Activated T-helper 1 cell treated with Interleukin-2 at 50 U/mL for 16 hours (primary cell): ENCODE data around the gene OPN1MW2.
"Not testable (repeated sequence)": the region's sequence is repeated elsewhere in the genome, so short reads cannot be mapped to it uniquely, and the experiment has no call there.

Experiments used
- DNase-seq: peaks from one replicate; pipeline ENCODE4 v3.0.0-alpha.2; 2020; ENCODE audit warnings: low read depth

Gene OPN1MW2

GRCh38 chrX:154219456-154219855 is at the start of gene OPN1MW2:
Gene OPN1MW2 (plus strand): TSS chrX:154219756. CDS start chrX:154219816, 60 bp downstream.
- DNase-seq = not testable (repeated sequence)

GRCh38 chrX:154172535-154172943 is 47.0 kb upstream of the OPN1MW2 start:
- DNase-seq = not testable (repeated sequence)

DNA sequence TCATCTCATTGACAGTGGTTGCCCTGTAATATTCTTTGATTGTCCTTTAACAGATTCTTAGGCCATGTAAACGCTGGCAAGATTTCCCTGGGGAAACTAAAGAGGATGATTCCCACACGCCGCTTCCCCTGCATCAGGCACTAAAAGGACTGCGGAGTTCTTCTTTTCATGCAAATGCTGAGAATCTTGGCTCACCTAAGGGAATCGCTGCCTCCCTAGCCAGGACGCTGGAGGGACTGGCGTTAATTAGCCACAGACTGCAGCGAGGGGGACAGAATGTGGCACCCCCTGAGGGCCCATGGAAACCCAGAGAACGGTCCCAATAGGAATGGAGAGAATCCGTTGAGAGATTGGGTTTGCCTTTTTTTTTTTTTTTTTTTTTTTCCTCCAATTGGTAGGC is 45.2 kb upstream of the OPN1MW2 start:
- DNase-seq = not testable (repeated sequence)

GRCh38 chrX:154182296-154182695 is 37.3 kb upstream of the OPN1MW2 start, which contains the start of gene OPN1MW:
Gene OPN1MW (plus strand): TSS chrX:154182596. CDS start chrX:154182678, 82 bp downstream.
- not testable (repeated sequence) for DNase-seq

DNA sequence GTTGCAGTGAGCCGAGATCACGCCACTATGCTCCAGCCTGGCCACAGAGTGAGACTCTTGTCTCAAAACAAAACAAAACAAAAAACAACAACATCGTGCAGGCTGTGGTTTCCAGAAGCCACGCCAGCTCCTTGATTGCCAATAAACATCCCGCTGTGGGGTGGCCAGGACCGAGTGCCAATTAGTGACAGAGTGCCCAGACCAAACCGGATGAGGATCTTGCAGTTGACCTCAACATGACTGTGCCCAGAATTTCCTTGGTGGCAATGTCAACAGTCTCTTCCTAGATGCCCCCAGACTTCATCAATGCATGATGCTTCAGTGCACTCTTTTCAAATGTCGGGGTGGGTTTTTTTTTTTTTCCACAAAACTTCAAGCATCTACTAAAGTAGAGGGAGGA is 35.8 kb upstream of the OPN1MW2 start:
- not testable (repeated sequence) for DNase-seq

GRCh38 chrX:154192846-154193245 is 26.7 kb upstream of the OPN1MW2 start:
- not testable (repeated sequence) for DNase-seq

- DNase-seq = not testable (repeated sequence)
These were observed 25.2 kb upstream of the OPN1MW2 start for GRCh38 chrX:154194316-154194715.

- DNase-seq = not testable (repeated sequence)
These were observed 23.1 kb upstream of the OPN1MW2 start for GRCh38 chrX:154196466-154196865.

GRCh38 chrX:154209670-154210418 is 9.7 kb upstream of the OPN1MW2 start:
- DNase-seq = not testable (repeated sequence)

DNA sequence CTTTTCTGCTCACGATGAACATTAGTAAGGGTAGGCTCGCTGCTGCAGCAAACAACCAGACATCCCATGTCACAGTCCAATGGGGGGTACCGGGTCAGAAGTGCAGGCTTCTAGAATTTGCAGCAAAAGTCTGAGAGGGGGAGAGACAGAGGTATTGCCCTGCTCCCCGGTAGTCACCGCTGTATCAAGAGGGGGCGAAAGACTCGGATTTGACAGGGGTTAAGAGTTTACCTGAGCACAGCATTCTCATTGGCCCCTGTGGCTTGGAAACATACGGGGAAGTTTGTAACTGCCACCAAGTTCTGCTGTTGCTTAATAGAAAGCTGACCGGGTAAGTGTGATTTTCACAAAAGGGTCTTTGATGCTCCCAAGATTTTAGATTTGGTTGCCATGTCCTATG is 8.5 kb upstream of the OPN1MW2 start:
- DNase-seq = not testable (repeated sequence)

DNA sequence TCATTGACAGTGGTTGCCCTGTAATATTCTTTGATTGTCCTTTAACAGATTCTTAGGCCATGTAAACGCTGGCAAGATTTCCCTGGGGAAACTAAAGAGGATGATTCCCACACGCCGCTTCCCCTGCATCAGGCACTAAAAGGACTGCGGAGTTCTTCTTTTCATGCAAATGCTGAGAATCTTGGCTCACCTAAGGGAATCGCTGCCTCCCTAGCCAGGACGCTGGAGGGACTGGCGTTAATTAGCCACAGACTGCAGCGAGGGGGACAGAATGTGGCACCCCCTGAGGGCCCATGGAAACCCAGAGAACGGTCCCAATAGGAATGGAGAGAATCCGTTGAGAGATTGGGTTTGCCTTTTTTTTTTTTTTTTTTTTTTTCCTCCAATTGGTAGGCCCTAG is 8.1 kb upstream of the OPN1MW2 start:
- not testable (repeated sequence) for DNase-seq

GRCh38 chrX:154225292-154225691 is 5.7 kb downstream of the OPN1MW2 start:
- DNase-seq = not testable (repeated sequence)

- not testable (repeated sequence) for DNase-seq
These were observed 7.2 kb downstream of the OPN1MW2 start for GRCh38 chrX:154226706-154227105.

DNA sequence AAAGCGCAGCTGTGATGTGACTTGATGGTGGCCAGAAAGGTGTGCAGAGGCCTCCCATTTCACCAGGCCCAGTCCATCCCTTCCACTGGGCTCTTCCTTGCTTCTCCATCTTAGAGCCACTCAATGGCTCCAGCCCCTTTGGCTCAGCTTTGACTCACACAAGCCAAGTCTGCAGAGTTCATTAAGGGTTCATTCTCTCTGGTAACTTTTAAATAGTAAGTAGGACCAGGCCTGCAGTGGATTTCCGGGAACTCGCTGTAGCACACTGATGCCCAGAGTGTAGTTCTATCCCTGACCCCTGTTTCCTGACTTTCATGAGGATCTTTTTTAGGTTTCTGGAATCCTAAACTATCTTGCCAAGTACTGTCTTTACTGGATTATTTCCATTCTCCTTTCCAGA is 11.9 kb downstream of the OPN1MW2 start:
- DNase-seq = not testable (repeated sequence)

DNA sequence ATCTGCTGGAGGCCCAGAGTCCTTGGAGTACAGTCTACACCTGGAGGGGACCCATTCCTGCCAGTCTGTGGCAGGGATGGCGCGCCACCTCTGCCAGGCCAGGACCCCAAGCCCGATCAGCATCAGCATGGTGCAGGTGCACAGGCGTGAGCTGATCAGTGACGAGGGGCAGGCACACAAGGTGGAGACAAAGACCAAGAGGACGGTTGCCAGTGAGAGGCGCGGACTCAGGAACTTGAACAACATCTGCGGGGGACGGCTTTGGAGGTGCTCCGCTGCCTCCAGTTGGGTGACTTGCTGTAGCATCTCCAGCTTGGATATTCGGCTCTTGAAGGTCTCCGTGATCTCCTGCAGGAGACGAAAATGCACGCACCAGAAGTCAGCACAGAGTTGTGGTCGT is 14.1 kb downstream of the OPN1MW2 start:
- not testable (repeated sequence) for DNase-seq

GRCh38 chrX:154238939-154239559 is 19.5 kb downstream of the OPN1MW2 start:
- not testable (repeated sequence) for DNase-seq

DNA sequence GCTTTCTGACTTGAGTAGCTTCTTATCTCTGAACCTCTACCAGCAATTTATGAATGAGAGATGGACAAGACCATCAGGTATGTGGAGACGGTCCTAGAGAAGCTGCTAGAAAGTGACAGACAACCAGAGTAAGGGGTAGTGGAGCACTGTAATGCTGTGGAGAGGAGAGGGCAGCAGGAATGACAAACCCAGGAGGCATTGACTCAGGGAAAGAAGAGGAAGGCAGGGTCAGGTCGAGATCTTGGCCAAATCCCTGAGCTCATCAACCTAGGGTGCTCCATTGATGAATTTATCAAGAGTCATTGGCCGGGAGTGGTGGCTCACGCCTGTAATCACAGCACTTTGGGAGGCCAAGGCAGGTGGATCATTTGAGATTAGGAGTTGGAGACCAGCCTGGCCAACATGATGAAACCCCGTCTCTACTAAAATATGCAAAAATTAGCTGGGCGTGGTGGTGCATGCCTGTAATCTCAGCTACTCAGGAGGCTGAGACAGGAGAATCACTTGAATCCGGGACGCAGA is 20.5 kb downstream of the OPN1MW2 start:
- not testable (repeated sequence) for DNase-seq

DNA sequence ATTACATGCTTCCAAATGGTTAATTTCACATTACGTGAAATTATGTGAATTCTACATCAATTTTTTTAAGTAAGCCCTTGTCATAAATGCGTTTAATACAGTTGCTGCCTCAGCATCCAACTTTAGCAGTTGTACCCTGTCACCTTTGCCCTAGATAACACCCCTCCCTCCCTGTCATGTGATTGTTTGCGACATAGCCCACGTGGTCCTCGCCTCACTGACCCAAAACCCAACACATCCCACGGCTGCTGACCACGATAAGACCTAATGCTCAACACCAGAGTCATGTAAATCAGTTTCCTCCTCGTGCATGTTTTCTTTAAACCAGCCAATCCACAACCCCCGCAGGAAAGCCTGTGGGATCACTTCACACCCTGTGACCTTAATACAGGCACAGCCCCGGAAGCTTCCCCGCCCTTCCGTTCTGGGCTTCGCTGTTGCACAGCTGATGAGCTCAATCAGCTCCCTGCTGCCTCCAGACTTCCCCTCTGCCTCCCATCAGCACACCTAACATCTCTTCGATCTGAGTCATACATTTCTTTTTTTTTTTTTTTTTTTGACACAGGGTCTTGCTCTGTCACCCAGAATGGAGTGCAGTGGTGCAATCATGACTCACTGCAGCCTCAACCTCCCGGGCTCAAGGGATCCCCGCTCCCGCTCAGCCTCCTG is 28.0 kb downstream of the OPN1MW2 start:
- not testable (repeated sequence) for DNase-seq

GRCh38 chrX:154248076-154248475 is 28.5 kb downstream of the OPN1MW2 start:
- not testable (repeated sequence) for DNase-seq

- DNase-seq = not testable (repeated sequence)
These were observed 37.7 kb downstream of the OPN1MW2 start, which contains the start of gene OPN1MW3 for GRCh38 chrX:154257282-154257681. Gene OPN1MW3 (plus strand): TSS chrX:154257582. CDS start chrX:154257620, 38 bp downstream.

GRCh38 chrX:154258711-154259110 is 39.2 kb downstream of the OPN1MW2 start:
- DNase-seq = not testable (repeated sequence)

GRCh38 chrX:154263072-154263471 is 43.5 kb downstream of the OPN1MW2 start:
- not testable (repeated sequence) for DNase-seq
